GM21390 (cell line): ENCODE results near the gene ESRRA.

Experiments used
- ATAC-seq: cut with Tn5 transposase; IDR thresholded peaks from one replicate; pipeline ENCODE4 v1.9.1; 2021; ENCODE audit not compliant: unreplicated experiment

Gene ESRRA

GRCh38 chr11:64269540-64270220 is 35.6 kb upstream of the ESRRA start:
- peak; percentile 63 for ATAC-seq

- ATAC-seq: no peak
Measured at GRCh38 chr11:64275031-64275800, 30.1 kb upstream of the ESRRA start.

GRCh38 chr11:64275841-64276240 is 29.5 kb upstream of the ESRRA start:
- no peak for ATAC-seq

DNA sequence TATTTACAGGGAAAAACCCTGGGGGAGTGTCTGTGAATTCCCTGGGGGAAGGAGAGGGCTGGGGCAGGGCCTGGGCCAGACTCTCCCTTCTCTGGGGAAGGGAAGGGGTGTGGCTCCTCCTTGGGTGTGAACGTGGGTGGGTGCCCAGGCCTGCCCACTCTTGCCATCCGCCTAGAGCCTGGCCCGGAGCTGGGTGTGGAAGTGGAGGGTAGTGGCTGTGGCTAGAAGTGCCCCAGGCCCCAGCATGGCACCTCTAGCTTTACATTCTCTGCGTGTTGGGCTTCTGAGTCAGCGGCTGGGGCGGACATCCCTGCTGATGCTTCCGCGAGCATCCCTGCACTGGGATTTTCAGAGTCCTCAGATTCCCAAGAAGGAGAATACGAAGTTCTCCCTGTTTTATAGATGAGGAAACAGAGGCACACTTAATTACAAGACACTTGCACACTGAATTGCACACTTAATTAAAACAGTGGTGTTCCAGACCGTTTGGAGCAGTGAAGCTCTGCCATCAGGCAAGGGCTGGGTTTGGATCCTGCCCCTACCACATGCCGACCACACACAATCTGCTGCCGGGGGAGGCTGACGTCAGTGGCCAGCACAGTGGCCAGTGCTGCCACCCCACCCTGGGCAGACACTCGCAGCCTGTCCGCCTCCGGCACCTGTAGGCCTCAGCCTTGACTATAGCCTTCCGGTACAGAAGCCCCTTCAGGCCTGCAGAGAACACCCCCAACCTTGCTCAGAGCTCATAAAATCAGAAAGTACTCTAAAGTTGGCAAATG is 28.5 kb upstream of the ESRRA start:
- ATAC-seq: no peak

DNA sequence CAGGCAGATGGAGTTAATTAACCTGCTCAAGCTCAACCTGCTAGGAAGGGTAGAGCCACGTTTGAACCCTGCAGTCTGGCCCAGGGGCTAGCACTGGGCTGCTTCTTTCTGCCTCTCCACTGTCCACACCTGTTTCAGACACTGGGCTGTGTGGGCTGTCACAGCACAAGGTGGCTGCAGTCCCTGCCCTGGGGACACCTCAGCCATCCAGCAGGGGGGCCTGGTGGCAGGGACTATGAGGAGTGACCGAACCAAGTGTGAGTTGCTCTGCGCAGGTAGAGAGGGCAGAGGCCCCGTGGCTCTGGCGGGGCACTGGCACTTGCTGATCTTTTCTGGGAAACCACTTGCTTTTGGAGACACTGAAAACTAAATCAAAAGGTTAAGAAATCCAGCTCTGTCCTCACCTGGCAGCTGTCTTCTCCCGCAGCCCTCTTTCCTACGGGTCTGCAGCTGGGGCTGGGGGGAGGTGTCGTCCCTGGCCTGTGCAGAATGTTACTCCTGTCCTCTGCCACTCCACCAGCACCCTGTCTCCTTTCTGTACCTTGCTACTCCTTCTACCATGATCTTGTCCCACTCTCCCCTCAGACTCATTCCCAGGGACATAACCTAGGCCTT is 26.6 kb upstream of the ESRRA start:
- no peak for ATAC-seq

DNA sequence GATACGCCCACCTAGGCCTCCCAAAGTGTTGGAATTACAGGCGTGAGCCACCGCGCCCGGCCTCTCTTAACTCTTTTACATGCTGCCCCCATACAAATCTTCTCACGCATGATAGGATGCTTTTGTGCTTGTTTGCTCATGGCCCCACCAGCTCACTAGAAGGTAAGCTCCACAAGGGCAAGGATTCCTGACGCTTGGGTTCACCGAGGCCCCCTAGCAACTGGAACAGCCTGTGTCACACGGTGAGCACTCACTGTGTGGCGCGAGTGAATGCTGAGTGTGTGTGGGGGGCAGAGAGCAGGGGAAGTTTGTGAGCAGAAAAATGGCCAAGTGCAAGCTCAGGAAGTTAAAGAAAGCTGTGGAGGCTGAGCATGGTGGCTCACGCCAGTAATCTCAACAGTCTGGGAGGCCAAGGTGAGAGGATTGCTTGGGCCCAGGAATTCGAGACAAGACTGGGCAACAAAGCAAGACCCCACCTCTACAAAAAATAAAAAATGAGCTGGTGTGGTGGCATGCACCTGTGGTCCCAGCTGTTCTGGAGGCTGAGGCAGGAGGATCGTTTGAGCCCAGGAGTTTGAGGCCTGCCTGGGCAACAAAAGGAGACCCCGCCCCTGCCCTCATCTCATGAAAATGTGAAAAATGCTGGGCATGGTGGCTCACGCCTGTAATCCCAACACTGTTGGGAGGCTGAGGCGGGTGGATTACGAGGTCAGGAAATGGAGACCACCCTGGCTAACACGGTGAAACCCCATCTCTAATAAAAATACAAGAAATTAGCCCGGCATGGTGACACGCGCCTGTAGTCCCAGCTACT is 23.2 kb upstream of the ESRRA start:
- ATAC-seq: no peak

GRCh38 chr11:64283092-64283491 is 22.2 kb upstream of the ESRRA start:
- no peak for ATAC-seq

- ATAC-seq: peak; percentile 69
Measured at GRCh38 chr11:64284048-64284961, 21.0 kb upstream of the ESRRA start, which contains the start of gene BAD. TSS of gene BAD (minus strand) at chr11:64284665. CDS start at chr11:64284368, 297 bp downstream.

GRCh38 chr11:64284962-64285884 is 20.1 kb upstream of the ESRRA start, which contains the start of gene GPR137:
TSS of gene GPR137 (plus strand) at chr11:64285848. CDS start at chr11:64286525, 677 bp downstream.
- ATAC-seq: peak; percentile 50

DNA sequence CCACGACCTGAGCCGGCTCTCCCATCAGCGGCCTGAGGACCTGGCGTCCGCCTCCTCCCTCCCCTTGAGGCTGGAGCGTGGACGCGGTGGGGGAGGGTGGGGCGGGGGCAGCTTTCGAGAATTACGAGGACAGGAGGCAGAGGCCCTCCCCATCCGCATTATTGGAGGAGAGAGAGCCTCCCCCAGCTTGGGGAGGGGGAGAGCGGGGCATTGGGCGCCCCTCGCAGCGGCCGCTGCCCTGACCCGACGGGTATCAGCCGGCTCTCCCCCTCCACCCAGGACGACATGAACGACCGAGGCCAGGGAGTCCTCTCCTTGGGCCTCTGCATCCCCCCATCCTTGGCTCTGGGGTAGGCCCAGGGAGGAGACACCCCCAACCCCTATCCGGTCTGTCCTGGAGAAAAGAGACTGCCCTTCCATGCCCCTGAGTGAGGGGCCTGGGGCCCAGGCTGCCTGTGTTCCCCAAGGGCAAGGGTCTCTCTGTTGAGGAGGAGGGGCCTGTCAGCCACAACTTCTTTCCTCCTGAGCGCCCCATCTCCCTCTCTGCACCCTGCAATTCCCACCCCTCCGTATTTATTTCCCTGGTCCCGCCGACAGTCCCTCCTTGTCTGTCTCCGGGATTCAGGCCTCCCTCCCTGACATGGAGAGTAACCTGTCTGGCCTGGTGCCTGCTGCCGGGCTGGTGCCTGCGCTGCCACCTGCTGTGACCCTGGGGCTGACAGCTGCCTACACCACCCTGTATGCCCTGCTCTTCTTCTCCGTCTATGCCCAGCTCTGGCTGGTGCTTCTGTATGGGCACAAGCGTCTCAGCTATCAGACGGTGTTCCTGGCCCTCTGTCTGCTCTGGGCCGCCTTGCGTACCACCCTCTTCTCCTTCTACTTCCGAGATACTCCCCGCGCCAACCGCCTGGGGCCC is 19.2 kb upstream of the ESRRA start:
- no peak for ATAC-seq

- no peak for ATAC-seq
Measured at GRCh38 chr11:64286801-64287159, 18.5 kb upstream of the ESRRA start.

- no peak for ATAC-seq
Measured at GRCh38 chr11:64287676-64288352, 17.5 kb upstream of the ESRRA start.

DNA sequence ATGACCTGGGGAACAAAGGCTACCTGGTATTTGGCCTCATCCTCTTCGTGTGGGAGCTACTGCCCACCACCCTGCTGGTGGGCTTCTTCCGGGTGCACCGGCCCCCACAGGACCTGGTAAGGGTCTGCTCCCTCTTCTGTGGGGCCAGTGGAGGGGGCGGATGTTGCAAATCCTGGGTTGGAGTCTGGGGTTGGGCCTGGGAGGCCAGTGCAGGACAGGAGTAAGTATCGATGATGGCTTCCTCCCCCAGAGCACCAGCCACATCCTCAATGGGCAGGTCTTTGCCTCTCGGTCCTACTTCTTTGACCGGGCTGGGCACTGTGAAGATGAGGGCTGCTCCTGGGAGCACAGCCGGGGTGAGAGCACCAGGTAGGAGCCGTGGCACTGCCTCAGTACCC is 17.0 kb upstream of the ESRRA start:
- no peak for ATAC-seq

- no peak for ATAC-seq
Measured at GRCh38 chr11:64289002-64289564, 16.2 kb upstream of the ESRRA start.

DNA sequence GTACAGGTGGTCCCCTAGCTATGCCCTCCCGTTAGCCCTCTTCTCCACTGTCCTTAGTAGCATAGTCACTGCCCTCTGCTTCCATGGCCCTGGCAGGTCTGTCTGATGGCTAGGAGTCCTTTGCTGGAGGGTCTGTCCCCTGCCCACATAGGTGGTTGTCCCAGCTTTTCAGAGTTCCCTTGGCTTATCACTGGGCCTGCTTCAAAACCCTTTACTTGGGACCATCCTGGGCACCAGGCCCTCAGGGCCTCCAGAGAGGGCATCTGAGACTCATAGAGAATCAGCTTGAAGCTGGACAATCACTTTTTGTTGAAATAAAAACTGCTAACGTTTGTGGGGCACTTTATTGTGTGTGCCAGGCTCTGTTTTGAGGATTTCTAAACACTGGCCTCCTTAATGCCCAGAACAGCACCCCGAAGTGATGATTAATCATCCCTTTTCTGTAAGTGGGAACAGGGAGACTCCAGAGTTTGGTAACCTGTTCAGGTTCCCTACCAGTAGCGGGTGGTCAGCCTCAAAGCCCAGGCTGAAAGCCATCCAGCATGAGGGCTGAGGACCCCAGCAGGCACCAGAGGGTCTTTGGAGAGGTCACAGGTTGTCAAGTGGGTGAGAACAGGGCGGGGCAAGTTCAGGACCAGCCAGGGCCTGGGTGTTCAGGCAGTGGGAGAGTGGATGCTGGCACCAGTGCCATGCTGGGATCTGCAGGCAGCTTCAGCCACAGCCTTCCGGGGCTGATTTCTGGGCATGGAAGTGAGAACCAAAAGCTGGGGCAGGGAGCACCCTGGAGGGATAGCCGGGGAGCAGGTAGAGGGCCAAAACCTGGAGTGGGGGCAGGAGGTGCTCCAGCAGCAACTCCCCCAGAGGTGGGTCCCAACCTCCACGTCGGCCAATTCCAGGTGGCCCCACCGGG is 14.7 kb upstream of the ESRRA start:
- no peak for ATAC-seq
